ENCODE results near the gene CUEDC1.
"Not testable (repeated sequence)": the region's sequence is repeated elsewhere in the genome, so short reads cannot be mapped to it uniquely, and the experiment has no call there.

The CUEDC1 gene

GRCh38 chr17:57937492-57937891 lies 17.7 kb downstream of the CUEDC1 start:
- DNase-seq: no peak

GRCh38 chr17:57935833-57936807 lies 19.1 kb downstream of the CUEDC1 start:
- DNase-seq: no peak

GRCh38 chr17:57931488-57932137 lies 23.6 kb downstream of the CUEDC1 start:
- DNase-seq: no peak

- no peak for DNase-seq
These were observed 25.0 kb downstream of the CUEDC1 start for GRCh38 chr17:57930239-57930638.

GRCh38 chr17:57929386-57929785 lies 25.8 kb downstream of the CUEDC1 start:
- DNase-seq: no peak

- no peak for DNase-seq
These were observed 26.3 kb downstream of the CUEDC1 start for GRCh38 chr17:57928928-57929327.

- DNase-seq: no peak
These were observed 28.0 kb downstream of the CUEDC1 start for GRCh38 chr17:57927048-57927723.

- no peak for DNase-seq
These were observed 28.5 kb downstream of the CUEDC1 start for GRCh38 chr17:57926723-57927047.

- DNase-seq: no peak
These were observed 29.7 kb downstream of the CUEDC1 start for GRCh38 chr17:57925361-57925990.

- DNase-seq: no peak
These were observed 30.5 kb downstream of the CUEDC1 start for GRCh38 chr17:57924677-57925076.

GRCh38 chr17:57923182-57923872 lies 31.9 kb downstream of the CUEDC1 start:
- no peak for DNase-seq

- DNase-seq: not testable (repeated sequence)
These were observed 32.5 kb downstream of the CUEDC1 start for GRCh38 chr17:57922745-57923144.

- no peak for DNase-seq
These were observed 34.1 kb downstream of the CUEDC1 start for GRCh38 chr17:57920916-57921703.

- no peak for DNase-seq
These were observed 35.3 kb downstream of the CUEDC1 start for GRCh38 chr17:57919918-57920317.

GRCh38 chr17:57918017-57918895 lies 37.0 kb downstream of the CUEDC1 start:
- no peak for DNase-seq

- no peak for DNase-seq
These were observed 38.0 kb downstream of the CUEDC1 start for GRCh38 chr17:57916925-57917858.

- no peak for DNase-seq
These were observed 39.0 kb downstream of the CUEDC1 start for GRCh38 chr17:57915985-57916757.

GRCh38 chr17:57915544-57915943 lies 39.7 kb downstream of the CUEDC1 start:
- DNase-seq: no peak

Data from NCI-H1930 (cell line).